Bronchial epithelial cell (primary cell): ENCODE measurements around the gene MN1. TPM values are rescaled to one million over a fixed set of nuclear protein-coding genes. Genes with fewer than 3 reads are reported as not detected.

Experiments
- DNase-seq: peaks from one replicate; pipeline ENCODE4 v3.0.0-alpha.2; 2010; ENCODE audit warnings: low read depth
- FAIRE-seq: peaks from 2 replicates; lab custom pipeline; 2011; peaks lifted over from hg19 to GRCh38; lab: Jason Lieb, UNC
- H3K27me3 ChIP-seq: 2 replicates; pipeline ENCODE4 v1.5.1; 2011; ENCODE audit warnings: low read length; ENCODE audit not compliant: control insufficient read depth, insufficient read depth
- H3K36me3 ChIP-seq: 2 replicates; pipeline ENCODE4 v1.5.1; 2011; ENCODE audit warnings: low read length; ENCODE audit not compliant: control insufficient read depth, insufficient read depth
- H3K4me3 ChIP-seq: 2 replicates; pipeline ENCODE4 v1.5.1; 2011; ENCODE audit warnings: mild to moderate bottlenecking, low read depth, low read length, control low read depth
- total RNA-seq: library from RNA; depleted of rRNA; stranded (reverse); fragments of >200 nt; gene quantifications from 2 replicates; pipeline ENCODE4 v1.2.1, GENCODE V29; 2014
- TF ChIP-seq, protein P1 (sequence below): IDR thresholded peaks from 2 replicates; pipeline ENCODE4 v1.5.1; 2011; ENCODE audit warnings: mild to moderate bottlenecking, moderate library complexity, low read length, control low read depth, inconsistent platforms; ENCODE audit not compliant: insufficient read depth, severe bottlenecking

MN1 gene
- total RNA-seq, 1 donor from 2014 or later = 1.3 TPM

DNA sequence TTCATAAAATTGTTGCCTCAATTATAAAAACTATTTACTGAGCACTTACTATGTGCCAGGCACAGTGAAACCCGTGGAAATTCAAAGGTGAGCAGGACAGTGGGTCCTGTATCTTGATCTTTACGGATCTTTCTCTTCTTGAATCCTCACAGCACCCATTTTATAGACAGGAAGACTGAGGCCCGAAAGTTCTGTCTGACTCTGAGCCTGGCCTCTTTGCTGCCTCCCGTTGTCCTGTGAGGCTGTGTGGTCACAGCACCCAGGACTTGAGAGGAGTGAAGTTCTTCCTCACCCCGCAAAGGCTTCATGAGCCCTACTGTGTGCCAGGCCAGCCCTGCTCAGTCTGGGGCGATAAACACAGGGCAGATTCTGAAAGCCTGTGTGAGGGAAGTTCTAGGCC lies 13.4 kb upstream of the MN1 start:
- TF ChIP-seq, protein P1, sequence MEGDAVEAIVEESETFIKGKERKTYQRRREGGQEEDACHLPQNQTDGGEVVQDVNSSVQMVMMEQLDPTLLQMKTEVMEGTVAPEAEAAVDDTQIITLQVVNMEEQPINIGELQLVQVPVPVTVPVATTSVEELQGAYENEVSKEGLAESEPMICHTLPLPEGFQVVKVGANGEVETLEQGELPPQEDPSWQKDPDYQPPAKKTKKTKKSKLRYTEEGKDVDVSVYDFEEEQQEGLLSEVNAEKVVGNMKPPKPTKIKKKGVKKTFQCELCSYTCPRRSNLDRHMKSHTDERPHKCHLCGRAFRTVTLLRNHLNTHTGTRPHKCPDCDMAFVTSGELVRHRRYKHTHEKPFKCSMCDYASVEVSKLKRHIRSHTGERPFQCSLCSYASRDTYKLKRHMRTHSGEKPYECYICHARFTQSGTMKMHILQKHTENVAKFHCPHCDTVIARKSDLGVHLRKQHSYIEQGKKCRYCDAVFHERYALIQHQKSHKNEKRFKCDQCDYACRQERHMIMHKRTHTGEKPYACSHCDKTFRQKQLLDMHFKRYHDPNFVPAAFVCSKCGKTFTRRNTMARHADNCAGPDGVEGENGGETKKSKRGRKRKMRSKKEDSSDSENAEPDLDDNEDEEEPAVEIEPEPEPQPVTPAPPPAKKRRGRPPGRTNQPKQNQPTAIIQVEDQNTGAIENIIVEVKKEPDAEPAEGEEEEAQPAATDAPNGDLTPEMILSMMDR = no peak
- peaks cover 2% of the 10 kb centered on the region for H3K27me3 ChIP-seq
- H3K36me3 ChIP-seq = no peaks in the 10 kb centered on the region
- H3K4me3 ChIP-seq = no peak overlapping the region
- no peak for FAIRE-seq
- no peak for DNase-seq

DNA sequence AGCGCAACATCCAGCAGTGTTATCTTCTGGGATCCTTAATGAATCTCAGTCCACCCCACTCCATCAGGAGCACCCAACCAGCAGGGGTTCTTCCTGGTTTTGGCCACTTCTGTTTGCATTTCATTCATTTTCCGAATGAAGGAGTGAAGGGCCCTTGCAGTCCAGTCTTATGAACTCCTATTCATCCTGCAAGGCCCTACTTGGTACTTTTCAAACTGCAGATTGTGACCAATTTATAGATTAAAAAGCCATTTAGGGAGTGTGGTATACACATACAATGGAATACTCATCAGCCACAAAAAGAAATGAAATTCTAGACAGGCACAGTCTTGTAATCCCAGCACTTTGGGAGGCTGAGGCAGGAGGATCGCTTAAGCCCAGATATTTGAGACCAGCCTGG lies 10.2 kb upstream of the MN1 start:
- no peak for DNase-seq
- FAIRE-seq = no peak
- H3K27me3 ChIP-seq = peaks cover 2% of the 10 kb centered on the region
- H3K4me3 ChIP-seq = no peak overlapping the region
- H3K36me3 ChIP-seq = no peaks in the 10 kb centered on the region
- TF ChIP-seq, protein P1 = no peak

DNA sequence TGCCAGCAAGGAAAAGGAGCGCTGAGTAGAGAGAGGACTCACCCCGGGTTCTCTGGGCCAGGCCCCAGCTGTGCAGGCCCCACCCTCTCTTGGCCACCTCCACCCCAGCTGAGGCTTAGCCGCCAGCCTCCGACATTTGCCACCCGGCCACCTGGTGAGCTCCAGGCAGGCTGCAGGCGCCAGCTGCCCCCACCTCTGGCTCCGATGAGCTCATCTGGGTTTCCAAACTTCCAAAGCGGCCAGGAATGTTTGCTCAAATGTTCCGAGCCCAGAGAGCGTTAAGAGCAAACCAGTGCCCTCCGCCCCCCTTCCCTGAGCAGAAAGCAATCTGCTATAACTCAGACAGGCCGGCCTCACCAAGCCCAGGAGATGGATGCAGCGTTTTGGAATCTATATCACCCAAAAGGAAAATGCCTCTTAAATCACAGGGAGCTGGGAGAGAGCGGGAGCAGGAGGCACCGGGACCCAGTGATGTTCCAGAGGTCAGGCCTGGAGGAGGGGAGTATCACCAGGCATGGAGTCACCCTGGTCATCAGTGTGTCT lies 9.1 kb upstream of the MN1 start:
- Histone ChIP-seq H3K36me3 (no peaks in the 10 kb centered on the region), H3K4me3 (no peak overlapping the region), H3K27me3 (peaks cover 2% of the 10 kb centered on the region)
- DNase-seq (no peak), FAIRE-seq (no peak)
- TF ChIP-seq, protein P1 = no peak

DNA sequence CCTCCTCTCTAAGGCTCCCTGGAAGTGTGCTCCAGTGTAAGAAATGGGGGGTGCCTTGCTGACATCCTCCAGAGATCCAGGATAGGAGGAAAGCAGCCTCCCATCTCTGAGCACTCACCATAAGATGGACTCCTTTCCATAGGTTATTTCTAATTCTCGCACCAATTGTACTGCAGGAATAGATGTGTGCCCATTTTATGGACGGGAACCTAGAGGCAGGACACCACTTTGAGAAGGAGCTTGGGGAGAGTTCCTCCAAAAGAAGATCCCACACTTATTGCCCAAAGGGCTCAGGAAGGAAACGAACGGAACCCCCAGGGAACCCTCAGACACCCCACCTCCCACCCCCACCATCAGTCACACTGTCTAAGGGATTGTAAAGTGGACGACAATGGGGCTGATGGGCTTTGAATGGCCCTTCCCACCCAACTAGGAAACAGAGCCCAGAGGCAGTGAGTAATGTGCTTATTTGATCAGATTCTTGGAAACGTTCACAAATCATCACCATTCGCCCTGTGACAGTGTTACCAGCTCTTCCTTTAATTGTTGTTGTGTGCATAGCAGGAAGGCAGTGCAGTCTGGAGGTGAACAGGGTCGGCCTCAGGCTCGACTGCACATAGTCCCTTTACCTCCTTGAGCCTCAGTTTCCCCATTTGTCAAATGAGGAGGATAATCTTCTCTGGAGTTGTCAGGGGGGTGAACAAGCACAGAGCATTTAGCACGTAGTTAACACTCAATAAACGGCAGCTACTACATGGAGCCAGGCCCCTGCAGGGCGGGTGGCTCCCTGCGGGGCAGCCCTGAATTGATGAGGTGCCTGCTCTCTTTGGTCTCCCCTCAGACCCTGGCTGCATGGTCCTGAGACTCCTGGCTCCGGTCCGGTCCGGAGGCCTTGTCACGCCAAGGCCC lies 8.4 kb upstream of the MN1 start:
- H3K36me3 ChIP-seq = no peaks in the 10 kb centered on the region
- no peak overlapping the region for H3K4me3 ChIP-seq
- no peak for DNase-seq
- TF ChIP-seq, protein P1 = no peak
- no peak for FAIRE-seq
- no peaks in the 10 kb centered on the region for H3K27me3 ChIP-seq

DNA sequence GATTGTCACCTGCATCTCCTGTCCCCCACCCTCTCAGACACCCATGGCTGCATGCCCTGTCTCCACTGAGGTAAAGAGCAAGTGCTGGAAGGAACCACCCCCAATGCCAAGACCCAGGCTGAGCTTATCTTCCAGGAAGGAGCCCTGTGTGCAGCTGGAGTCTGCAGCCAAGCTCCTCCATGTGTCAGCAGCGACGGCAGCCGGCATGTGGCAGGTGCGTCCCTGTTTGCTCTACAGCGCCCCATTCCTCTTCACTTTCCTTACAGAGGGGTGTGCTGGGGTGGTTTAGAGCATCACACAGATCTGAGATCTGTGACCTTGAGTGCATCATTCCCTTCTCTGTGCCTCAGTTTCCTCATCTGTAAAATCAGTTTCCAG lies 7.7 kb upstream of the MN1 start:
- TF ChIP-seq, protein P1 = no peak
- Histone ChIP-seq H3K4me3 (no peak overlapping the region), H3K27me3 (no peaks in the 10 kb centered on the region), H3K36me3 (no peaks in the 10 kb centered on the region)
- FAIRE-seq = no peak
- no peak for DNase-seq
